ENCODE data around the gene EPB41.

DNA sequence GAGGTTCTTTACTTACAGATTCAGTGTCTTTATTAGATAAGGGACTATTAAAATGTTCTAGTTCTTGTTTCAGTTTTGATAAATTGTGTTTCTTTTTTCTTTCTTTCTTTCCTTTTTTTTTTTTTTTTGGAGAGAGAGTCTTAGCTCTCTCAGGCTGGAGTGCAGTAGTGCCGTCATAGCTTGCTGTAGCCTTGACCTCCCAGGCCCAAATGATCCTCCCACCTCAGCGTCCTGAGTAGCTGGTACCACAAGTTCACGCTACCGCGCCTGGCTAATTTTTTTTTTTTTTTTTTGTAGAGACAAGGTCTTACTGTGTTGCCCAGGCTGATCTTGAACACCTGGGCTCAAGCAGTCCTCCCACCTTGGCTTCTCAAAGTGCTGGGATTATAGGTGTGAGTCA, 132.8 kb downstream of the EPB41 start:
- TF ChIP-seq, protein P1, sequence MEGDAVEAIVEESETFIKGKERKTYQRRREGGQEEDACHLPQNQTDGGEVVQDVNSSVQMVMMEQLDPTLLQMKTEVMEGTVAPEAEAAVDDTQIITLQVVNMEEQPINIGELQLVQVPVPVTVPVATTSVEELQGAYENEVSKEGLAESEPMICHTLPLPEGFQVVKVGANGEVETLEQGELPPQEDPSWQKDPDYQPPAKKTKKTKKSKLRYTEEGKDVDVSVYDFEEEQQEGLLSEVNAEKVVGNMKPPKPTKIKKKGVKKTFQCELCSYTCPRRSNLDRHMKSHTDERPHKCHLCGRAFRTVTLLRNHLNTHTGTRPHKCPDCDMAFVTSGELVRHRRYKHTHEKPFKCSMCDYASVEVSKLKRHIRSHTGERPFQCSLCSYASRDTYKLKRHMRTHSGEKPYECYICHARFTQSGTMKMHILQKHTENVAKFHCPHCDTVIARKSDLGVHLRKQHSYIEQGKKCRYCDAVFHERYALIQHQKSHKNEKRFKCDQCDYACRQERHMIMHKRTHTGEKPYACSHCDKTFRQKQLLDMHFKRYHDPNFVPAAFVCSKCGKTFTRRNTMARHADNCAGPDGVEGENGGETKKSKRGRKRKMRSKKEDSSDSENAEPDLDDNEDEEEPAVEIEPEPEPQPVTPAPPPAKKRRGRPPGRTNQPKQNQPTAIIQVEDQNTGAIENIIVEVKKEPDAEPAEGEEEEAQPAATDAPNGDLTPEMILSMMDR (IDR thresholded peaks at IDR 0.05; ENCODE audit: low read depth, low read length): no peak
- TF ChIP-seq EZH2phosphoT487 (IDR thresholded peaks at IDR 0.05; ENCODE audit: low read depth): no peak
